Ecto neural progenitor cell (in vitro differentiated cells): ENCODE results near the gene CCDC178.

Experiments
- DNase-seq: peaks from one replicate; pipeline ENCODE4 v3.0.0-alpha.2; 2018; ENCODE audit warnings: low spot score

Gene CCDC178

GRCh38 chr18:32918692-32919250 is 521.8 kb downstream of the CCDC178 start:
- no peak for DNase-seq

DNA sequence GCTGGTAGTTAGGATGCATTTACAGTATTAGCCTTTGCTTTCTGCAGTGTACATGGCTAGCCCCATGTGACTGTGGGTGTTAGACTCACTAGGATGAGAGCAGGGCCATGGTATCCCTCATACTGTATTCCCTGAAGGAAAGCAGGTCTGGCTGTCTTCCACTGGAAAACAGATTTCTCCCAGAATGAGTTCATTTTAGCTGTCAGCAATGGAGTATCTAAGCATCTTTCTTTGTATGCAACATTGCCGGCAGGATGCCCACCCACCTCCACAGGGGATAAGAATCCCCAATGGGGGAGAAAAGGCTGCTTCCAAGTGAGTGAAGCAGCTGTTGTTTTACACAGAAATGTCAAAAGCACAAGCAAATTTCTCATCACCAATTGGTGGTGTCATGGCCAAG is 525.0 kb downstream of the CCDC178 start:
- no peak for DNase-seq

DNA sequence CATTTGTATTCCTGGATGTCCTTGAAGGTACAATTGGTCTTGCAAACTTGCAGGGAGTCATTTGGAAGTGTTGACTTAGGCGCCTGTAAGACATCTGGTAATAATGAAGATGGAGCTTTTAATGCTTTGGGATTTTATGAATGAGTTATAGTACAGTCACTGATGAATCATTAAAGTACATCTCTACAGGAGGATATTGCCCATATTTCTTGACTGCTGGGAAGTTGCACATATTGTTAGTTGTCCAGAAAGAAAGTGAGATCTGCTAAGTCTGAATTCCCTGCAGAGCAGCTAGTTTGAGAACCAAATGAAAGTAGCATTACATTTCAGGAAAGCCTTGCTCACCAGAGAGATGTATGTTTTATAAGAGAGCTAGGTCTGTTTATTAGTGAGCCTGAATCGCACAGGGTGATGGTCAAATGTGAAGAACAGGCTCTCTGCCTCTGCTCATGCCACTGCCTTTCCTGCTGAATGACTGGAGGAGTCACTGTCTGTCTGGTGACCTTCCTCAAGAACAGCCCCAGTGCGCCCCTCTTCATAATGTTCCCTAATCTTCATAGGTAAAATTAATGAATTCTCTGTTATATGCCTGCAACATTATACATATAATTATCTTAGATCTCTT is 528.7 kb downstream of the CCDC178 start:
- DNase-seq: no peak

DNA sequence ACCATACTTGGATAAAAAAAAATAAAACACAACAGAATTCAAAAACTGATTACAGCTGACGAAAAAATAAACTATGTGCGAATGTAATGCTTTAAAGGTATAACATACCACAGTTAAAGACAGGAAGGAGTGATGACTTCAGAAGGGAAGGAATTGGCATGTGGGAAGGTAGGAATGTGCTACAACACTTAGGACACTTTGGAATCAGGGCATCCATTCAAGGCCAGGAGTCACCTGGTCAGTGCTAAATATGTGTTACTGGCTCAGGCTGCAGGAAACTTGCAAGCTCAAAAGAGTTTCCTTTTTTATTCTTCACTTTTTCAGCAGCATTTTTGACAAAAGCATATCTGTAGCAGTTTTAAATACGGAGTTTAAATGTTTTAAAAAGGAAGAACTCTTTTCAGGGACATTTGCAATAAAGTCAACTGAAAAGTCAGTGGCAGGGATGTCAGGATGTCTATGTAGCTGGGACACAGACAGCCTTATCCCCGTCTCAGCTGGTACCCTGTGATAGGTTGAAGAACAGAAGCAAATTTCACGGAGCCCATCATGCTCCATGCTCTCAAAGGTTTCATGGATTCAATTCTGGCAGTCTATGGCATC is 529.7 kb downstream of the CCDC178 start:
- no peak for DNase-seq

DNA sequence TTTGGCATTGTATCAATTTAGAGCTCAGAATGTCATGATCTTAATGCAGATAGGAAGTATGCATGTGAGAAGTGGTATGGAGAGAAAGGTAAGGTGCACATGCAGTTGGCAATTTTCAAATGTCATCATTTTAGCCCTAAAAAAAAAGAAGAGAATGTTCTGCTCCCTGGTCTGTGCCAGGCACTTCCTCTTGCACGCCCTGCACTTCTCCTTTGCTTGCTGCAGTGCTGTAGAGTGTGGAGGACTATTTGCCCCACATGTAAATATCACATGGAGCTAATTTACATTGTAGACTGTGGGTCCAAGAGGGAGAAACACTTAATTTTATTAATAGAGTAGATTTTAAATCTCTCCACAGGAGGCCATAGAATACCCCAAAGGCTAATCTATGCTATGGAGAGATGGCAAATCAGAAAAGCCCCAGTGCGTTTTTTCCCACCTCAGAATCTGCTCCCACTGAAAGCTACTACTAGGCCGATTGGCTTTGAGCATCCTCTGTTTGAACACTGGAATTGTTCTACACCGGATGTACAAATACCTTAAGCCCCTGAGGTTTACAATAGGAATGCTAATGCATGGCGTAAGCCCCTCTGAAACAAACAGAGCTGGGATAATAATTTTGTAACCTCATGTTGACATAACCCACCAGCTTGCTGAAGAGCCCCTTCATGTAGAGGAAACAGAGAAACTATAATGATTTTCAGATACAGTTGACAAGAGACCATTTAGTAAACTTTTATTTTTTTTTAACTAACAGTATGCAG is 530.5 kb downstream of the CCDC178 start:
- DNase-seq: no peak

DNA sequence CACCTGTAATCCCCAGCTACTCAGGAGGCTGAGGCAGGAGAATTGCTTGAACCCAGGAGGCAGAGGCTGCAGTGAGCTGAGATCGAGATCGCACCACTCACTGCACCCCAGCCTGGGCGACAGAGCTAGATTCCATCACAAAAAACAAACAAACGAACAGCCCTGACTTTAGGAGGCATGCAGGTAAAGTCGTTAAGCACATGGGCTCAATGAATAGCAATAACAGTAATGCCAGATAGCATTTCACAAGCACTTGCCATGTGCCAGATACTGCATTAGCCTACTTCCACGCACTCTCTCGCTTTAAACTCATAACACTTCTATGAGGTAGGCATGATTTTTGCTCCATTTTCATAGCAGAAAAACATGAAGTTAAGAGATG is 532.1 kb downstream of the CCDC178 start:
- DNase-seq: no peak

- no peak for DNase-seq
Measured at GRCh38 chr18:32907648-32908423, 532.7 kb downstream of the CCDC178 start.

- DNase-seq: no peak
Measured at GRCh38 chr18:32907311-32907585, 533.3 kb downstream of the CCDC178 start.

DNA sequence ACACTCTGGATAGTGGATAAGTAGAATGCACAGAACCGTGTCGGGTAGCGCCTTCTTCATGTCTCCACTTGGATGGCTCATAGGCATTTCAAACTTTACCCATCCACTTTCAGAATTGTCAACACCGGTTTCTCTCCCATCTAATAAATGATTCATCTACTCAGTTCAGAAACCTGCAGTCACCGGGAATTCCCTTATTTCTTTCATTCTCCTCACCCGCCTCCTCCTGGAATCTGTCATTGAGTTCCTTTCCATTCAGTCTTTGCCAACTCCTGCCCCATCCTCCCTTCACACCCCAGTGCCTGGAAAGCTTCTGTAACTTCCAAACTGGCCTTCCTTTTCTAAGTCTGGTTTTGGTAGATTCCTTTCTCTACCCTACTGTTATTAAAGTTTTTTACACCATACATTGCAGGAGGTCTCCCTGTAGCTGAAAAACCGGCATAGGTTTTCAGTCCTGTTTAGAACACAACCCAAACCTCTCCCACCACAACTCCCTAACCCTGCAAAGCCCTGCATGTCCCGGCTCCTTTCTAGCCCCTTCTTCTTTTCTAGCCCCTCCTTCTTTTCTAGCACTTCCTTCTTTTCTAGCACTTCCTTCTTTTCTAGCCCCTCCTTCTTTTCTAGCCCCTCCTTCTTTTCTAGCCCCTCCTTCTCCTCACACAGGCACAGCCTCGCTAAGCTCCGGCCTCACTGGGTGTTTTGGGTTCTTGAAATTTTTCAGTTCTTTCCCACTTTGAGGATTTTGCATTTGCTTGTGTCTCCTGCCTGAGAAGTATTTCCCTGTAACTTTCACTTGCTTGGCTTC is 533.8 kb downstream of the CCDC178 start:
- no peak for DNase-seq

DNA sequence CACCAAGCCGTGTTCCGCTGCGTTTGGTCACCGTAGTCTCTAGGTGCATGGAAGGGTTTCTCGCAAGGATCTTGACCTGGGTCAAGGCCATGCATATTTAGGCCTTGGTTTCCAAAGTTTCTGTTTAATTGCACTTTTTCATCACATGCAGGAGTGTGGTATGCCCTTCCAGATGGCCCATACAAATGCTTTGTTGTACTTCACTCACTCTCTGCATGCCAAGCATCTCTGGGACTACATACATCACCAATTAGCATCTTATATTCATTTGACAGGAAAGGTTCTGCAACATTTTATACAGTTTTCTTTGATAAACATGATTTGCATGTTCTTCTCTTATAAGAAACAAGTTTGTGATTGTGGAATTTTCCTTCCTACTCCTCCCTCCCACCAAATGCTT is 534.9 kb downstream of the CCDC178 start:
- DNase-seq: no peak

GRCh38 chr18:32902568-32903330 is 537.8 kb downstream of the CCDC178 start:
- DNase-seq: no peak

DNA sequence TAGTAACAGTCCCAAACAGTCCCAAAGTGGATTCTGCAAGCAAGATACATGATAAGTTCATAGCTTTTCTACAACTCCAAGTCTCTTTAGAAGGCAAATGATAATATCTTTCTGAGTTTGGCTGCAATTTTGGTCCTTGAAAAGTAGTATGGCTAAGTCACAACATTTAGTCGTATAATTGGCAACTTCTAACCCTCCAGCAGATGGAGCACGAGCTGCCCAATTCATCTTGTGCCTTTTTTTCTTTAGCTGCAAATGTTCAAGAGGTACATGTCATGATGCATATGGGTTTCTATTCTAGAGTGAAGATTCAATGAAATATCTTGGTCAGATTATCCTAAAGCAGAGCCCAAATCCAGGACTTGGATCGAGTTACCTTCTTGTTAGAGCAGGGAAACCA is 540.7 kb downstream of the CCDC178 start:
- no peak for DNase-seq

DNA sequence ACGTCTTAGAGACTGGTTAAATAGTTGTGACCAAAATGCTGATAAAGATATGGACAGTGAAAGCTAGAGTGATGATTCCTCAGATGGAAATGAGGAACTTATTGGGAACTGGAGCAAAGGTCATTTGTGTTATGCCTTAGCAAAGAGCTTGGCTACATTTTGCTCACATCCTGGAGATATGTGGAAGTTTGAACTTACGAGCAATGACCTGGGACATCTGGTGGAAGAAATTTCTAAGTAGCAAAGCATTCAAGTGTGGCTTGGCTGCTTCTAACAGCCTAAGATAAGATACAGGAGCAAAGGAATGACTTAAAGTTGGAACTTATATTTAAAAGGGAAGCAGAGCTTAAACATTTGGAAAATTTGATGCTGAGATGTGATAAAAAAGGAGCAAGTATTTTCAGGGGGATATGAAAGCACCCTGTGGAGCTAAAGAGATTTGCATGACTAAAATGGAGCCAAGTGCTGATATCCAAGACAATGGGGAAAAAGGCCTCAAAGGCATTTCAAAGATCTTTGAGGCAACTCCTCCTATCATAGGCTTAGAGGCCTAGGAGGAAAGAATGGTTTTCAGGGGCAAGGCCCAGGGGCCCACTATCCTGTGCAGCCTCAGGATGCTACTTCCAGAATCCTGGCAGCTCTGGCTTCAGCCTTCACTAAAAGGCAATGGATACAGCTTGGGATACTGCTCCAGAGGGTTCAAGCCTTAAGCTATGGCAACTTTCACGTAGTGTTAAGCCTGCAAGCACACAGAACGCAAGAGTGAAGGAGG is 543.6 kb downstream of the CCDC178 start:
- DNase-seq: no peak

- no peak for DNase-seq
Measured at GRCh38 chr18:32893915-32894314, 546.6 kb downstream of the CCDC178 start.

- no peak for DNase-seq
Measured at GRCh38 chr18:32891797-32892196, 548.7 kb downstream of the CCDC178 start.

- no peak for DNase-seq
Measured at GRCh38 chr18:32891130-32891529, 549.4 kb downstream of the CCDC178 start.

DNA sequence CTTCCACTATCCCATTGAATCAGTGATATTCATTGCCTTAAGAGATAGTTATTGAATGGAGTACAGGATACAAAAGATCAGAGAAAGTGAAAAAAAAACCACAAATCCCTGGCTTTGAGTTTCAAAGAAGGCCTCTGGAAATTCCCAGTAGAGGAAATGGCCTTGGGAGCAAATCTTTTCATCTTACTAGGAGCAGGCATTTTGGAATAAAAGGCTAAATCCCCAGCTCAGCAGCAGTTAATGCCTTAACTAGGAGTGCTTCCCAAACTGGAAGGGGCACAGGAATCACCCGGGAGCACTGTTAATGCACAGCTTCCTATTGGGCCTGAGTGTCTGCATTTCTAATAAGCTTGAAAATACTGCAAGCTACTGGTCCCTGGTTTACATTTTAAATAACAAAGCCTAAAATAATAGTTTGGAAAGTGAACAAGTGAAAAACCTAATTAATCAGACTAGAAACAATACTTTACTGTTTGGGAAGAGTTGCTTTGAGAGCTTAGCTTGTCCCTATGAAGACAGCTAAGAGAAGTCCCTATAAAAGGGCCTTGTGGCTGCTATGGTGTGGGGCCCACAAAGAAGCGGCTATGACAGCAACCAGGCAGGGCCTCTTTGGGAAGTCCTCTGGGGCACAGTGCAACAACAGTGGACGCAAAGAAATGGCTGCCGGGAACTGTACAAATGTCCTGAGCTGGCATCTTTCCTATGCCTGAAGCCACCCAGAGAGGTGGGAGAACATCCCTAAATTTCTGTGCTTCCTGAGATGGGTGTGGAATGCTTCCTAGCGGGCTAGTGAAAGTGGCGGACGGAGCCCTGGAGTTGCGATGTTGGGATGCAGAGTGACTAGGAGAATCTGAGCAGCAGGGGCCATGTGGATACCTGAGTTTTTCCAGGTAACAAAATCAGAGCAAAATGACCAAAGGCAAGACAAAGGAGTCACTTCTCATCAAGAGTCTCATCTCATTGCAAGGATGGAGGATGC is 550.6 kb downstream of the CCDC178 start:
- no peak for DNase-seq

DNA sequence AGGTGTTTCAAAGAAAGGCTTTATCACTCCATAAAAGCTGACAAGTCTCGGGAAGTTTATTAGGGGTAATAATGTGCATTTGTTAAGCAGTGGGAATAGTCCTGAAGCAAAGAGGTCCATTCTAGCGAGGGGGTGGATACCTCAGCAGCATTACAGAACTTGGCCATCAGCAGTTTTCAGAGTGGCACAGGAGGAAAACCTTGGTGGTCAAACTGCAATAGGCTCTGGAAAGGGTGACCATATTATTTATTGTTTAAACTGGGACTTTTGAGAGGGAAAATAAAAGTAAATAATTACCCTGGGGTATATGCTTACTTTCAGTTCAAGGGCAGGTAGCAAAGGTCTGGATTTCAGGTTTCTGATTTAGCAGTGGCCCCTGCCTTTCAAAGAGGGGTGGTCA is 552.2 kb downstream of the CCDC178 start:
- no peak for DNase-seq
